HG03521 (cell line): ENCODE measurements around the gene RNASE2.
"Not testable (repeated sequence)": the region's sequence is repeated elsewhere in the genome, so short reads cannot be mapped to it uniquely, and the experiment has no call there.

Source experiments
- ATAC-seq: cut with Tn5 transposase; IDR thresholded peaks from one replicate; pipeline ENCODE4 v1.9.1; 2021; ENCODE audit warnings: mild to moderate bottlenecking, moderate library complexity; ENCODE audit not compliant: unreplicated experiment

Gene RNASE2

DNA sequence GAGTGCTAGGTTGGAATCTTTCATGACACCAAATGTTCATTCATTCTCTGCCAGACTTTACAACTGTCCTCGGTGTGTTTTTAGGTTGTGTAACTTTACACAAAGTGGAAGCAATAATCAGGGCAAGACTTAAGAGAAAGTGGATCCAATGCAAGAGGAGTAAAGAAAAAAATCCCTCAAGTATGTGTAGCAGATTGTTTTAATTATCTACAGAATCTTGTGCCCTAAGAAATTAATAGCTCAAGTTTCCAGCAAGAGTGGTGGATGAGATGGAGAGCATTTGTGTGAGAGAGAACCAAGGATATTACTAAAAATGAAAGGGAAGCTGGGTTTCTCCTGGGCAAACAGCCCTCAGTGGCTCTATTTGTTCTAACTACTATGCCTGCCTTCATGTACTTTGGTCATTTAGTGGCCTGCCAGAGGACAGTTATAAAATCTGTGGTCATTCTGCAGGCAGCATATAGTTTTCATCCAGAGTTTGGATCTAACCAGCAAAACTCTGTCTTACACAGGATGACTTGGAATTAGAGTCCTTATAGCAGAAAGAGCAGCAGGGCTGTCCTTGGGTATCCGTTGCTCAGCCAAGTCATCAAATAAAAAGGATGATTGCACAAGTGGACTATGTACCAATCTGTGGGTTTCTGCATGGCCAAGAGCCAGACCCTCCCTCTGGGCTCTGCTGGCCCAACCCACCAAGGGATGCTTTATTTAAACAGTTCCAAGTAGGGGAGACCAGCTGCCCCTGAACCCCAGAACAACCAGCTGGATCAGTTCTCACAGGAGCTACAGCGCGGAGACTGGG, at the start of gene RNASE2:
RNASE2 (plus strand) TSS at position 752 of the 802 bp plus-strand sequence. CDS start 285 bp downstream, outside the sequence.
- ATAC-seq = not testable (repeated sequence)

DNA sequence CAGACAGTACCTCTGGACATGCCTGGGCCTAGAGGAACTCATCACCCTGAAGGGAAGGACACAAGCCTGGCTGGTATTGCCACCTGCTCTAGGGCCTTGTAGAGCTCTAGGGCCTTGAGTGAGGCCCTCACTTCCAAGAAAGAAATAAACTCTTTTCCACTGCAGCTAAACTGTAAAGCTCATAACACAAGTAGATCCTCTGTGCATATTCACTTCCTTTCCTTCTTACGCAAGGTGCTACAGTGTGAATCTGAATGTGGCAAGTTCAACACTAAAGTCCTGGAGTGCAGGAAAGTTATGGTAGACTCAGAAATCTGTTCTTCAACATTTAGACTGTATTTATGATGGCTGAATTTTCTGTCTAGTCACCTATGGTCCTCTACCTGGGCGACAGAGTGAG, 49.6 kb upstream of the RNASE2 start:
- ATAC-seq = no peak

DNA sequence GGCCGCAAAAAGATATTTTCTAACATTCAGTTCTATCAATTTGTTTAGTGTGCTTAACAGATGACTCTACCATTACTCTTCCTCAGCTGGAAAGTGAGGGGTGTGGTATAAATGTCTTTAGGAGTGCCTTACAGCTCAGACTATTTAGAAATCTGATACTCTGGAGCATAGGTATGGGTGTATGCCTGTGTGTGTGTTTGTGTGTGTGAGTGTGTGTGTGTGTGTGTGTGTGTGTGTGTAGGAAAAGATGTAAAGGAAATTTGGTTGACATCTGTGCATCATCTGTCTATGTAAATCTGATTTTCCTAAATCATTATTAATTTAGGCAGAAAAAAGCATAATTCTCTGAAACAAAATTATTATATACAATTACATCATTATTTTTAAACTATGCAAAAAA, 48.1 kb upstream of the RNASE2 start:
- ATAC-seq = no peak

DNA sequence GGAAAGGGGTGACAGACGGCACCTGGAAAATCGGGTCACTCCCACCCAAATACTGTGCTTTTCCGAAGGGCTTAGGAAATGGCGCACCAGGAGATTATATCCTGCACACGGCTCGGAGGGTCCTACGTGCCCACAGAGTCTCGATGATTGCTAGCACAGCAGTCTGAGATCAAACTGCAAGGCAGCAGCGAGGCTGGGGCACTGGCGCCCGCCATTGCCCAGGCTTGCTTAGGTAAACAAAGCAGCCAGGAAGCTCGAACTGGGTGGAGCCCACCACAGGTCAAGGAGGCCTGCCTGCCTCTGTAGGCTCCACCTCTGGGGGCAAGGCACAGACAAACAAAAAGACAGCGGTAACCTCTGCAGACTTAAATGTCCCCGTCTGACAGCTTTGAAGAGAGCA, 44.5 kb upstream of the RNASE2 start:
- not testable (repeated sequence) for ATAC-seq

DNA sequence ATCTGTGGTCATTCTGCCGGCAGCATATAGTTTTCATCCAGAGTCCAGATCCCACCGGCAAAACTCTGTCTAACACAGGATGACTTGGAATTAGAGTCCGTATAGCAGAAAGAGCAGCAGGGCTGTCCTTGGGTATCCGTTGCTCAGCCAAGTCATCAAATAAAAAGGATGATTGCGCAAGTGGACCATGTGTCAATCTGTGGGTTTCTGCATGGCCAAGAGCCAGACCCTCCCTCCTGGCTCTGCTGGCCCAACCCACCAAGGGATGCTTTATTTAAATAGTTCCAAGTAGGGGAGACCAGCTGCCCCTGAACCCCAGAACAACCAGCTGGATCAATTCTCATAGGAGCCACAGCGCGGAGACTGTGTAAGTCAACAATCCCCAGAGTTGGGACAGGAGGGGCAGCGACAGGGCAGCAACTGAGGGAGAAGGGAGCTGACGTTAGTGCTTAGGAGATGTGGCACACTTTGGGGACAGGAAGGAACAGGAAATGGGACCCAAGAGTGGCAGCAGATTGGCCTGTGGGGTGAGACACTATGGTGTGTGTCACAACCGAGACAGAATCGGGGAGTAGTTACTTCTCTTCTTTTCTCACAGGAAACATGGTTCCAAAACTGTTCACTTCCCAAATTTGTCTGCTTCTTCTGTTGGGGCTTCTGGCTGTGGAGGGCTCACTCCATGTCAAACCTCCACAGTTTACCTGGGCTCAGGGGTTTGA, 36.1 kb upstream of the RNASE2 start:
- not testable (repeated sequence) for ATAC-seq

DNA sequence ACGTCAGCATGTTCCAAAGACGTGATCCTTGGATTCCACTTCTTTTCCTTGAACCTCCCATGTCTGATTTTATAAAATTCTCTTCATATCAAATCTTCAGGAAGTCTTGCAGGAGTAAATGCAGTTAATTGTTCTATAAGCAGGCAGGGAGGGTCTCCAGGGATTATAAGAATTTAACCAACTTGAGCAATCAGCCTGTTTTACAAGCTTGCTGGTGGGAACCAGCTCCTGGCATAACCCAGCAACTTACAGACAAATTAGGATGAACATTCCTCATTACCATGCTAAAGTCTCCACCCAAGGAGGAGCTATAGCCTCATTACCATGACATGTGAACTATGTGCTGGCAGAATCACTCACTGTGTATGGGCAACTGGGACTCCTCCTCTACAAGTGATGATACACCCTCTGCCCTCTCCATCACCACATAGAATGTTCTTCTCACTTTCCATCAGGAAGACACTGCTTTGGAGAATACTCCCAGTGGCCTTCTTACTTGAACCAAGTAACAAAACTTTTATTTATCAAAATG, 31.5 kb upstream of the RNASE2 start:
- not testable (repeated sequence) for ATAC-seq

DNA sequence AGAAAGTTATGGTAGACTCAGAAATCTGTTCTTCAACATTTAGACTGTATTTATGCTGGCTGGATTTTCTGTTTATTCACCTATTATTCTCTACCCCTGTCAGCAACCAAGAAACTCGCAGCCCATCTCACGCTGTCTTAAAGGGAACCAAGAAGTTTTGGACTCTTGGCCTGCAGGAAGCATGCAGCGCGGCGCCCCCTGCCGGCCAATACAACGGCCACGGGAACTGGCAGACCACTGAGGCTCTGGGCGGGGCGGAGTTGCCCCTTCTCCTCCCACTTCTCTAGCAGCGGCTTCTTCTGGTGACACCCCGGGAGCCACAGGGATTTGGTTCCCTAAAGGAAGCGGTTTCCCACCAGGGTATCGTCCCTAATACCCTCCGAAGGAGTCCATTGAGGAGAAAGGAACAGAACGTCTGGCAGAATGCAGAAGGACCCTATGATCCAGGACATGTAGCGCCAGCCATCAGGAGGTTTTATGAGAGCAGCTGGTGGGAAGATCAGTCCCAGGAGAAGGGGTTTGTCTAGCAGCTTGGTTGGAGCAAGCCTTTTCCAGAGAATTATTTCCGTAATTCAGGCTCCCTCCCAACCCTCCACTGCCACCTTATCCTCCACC, 21.0 kb upstream of the RNASE2 start:
- ATAC-seq = no peak

DNA sequence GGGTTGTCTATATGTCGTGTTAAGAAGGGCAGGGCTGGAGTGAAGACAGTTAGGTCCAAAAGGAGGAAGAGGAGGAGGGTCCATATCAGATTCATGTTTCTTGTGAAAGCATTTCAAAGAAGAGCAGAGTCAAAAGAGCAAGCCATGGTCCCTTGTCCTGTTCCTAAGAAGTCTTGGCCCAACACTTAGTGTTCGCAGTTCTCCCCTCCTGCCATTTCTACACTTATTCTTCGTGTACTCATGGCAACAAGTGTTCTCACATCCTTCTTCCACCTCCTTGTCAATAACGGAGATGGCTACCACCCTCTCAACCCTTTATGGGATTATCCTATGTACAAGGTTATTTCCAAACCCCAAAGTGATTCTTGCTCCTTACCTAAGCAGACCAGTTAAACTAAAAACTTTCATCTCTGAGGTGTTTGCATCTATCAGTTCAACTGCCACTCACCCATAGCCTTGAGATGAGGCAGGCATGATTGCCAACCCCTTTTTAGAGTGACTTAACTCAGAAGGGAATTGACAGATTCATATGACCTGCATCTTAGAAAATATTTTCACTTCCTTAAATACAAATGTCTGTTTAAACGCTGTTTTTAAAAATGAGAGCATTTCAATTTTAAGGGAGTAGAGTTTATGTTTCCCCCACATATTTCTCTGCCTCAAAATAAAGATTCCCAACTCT, 19.8 kb upstream of the RNASE2 start:
- ATAC-seq = no peak

DNA sequence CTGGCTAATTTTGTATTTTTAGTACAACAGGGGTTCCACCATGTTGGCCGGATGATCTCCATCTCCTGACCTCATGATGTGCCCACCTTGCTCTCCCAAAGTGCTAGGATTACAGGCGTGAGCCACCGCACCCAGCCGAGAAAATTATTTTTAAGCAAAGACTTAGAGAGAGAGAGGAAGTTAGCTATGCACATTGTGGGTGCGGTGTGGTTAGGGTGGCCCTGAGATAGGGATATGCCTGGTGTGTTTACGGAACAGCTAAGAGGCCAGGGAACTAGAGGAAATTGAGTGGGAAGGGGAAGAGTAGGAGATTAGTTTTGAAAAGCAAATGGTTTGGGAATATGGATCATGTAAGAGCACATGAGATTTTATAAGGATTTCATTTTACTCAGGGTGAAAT, 10.1 kb upstream of the RNASE2 start:
- ATAC-seq = not testable (repeated sequence)

DNA sequence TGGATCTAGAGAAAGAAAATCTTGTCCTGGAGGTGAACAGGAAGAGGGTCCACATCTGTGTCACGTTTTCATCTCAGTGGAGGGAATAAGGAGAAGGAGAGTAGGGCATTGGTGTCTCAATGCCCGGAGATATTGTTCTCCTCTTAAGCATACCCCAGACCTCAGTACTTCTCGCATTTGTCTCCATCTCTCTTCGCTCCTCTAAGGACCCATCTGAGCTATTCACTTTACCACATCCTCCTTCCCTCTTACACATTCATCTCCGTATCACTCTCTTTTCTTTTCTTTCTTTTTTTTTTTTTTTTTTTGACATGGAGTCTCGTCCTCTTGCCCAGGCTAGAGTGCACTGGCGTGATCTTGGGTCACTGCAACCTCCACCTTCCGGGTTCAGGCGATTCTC, 8.6 kb upstream of the RNASE2 start:
- not testable (repeated sequence) for ATAC-seq

DNA sequence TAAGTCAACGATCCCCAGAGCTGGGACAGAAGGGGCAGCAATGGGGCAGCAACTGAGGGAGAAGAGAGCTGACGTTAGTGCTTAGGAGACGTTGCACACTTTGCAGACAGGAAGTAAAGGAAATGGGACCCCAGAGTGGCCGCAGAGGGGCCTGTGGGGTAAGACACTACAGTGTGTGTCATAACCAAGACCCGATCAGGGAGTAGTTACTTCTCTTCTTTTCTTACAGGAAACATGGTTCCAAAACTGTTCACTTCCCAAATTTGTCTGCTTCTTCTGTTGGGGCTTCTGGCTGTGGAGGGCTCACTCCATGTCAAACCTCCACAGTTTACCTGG, 219 bp downstream of the RNASE2 start:
- ATAC-seq = not testable (repeated sequence)

DNA sequence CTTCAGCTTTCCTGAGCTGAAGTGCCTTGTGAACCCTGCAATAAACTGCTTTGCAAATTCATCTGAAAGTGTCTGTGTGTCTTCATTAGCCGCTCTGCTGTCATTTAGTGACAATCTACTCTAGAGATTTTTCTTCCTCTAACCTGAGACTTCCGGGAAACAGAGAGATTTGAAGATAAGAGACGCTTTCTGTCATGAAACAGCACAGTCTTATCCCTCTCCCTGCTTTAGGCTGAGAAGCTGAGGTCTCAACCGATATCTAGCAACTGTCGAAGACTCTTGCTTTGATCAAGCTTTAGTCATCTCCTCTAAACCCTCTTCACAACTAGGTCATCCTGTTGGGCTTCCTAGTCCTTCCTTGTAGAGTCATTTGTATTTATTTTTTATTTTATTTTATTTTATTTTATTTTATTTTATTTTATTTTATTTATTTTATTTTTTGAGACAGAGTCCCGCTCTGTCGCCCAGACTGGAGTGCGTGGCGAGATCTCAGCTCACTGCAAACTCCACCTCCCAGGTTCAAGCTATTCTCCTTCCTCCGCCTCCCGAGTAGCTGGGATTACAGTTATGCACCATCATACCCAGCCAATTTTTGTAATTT, 1.2 kb downstream of the RNASE2 start:
- ATAC-seq = no peak

DNA sequence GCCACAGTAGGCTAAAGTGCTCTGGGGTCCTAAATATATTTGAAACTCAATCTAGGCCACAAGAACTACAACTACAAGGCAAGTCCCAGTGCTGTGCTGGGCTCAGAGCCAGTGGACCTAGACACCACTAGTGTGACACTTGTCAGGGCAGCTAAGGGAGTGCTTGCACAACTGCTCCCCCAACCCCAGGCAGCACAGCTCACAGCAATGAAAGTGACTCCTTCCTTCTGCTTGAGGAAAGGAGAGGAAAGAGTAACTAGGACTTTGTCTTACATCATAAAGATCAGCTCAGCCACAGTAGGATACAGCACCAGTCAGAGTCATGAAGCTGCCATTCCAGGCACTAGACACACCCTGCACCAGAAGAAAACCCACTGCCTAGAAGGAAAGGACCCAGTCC, 3.7 kb downstream of the RNASE2 start:
- ATAC-seq = not testable (repeated sequence)

DNA sequence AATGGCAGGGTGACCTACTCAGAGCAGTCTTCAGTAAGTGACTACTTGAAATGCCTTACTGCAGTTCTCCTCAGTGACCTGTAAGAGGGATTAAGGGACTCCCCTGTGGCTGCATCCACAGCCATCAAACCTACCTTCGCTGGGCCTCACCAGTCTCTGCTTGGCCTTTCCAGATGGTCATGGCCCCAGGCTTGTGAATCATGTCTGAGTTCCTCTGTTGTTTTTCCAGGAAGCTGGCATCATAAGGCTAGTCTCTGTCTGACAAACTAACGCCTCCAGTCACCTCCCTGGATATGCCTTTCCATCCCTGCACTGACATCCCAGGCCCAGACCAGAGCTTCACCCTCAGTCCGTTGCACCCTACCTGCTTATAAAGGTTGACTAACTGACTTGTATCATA, 14.0 kb downstream of the RNASE2 start:
- ATAC-seq = no peak

DNA sequence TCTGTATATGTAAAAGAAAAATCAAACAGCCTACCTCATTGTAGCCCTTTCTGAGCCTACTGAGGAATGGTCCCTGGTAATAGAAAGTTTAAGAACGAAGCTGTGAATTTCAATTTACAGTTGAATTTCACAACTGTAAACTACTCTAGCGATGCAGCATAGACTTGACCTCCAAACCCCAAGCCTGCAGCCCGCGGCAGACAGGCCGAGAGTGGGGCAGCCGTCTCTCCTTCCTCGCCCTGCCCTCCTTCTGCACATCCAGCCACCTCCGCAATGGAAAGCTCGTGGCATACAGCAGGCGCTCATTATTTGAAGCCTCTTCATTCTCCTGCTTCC, 15.3 kb downstream of the RNASE2 start:
- peak; percentile 6 for ATAC-seq

DNA sequence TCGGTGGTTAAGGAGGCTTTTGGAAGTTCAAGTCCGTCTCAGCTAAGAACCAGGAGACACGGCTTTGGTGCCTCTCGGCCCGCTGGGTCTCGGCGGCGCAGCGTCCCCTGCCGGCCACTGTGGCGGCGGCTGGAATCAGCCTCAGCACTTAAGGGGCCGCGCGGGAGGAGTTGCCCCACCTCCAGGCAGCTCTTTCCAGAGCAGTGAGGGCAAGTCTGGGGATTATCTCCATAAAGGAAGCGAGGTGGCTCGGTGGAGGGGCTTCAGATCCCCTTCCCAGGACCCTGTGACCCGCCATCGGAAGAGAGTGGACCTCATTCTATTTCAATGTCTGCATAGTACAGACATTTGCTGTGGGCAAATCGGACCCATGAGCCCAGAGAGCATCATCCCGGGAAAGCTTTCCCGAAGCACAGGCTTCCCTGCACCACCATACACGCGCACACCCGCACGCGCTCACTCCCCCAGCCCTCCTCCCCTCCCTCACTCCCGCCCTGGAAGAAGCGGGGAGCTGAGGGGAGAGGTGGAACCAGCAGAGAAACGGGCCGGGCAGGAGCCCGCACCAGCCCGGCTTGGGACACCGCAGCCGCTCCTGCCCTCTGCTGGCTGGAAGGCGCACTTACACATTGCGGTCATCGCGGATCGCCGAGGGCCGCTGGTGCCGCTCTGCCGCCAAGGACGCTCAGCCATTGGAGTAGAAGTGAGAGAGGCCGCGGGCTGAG, 15.9 kb downstream of the RNASE2 start:
- ATAC-seq = peak; percentile 78

DNA sequence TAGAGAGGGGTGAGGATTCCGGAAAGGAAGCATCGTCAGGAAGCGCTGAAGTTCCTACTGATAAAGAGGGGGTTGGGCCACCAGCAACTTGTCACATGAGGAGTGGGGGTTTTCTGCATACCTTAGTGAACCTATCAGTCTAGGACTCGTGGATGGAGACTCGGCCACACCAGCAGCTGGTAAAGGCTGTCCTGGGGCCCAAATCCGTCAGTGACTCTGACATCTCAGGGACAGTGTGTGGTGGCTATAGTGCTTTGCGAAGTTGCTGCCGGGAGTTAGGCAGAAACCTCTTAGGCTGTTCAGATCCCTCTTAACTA, 16.4 kb downstream of the RNASE2 start:
- peak; percentile 27 for ATAC-seq

DNA sequence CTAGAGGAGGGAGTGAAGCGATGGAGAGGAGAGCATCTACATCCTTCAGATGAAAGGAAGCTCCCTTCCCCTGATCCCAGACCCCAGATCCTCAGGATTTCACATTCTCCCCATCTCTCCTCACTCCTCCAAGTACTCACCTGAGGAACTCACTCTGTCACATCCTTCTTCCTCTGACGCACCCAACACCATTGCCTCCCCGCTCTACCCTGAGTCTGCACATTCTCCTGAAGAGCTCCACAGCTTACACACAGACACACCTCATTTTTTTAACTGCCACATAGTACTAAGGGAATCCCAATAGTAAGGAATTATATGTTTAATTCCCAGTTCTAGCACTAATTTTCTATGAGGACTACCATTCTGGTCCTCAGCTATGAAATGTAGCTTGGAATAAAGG, 18.2 kb downstream of the RNASE2 start:
- ATAC-seq = no peak

DNA sequence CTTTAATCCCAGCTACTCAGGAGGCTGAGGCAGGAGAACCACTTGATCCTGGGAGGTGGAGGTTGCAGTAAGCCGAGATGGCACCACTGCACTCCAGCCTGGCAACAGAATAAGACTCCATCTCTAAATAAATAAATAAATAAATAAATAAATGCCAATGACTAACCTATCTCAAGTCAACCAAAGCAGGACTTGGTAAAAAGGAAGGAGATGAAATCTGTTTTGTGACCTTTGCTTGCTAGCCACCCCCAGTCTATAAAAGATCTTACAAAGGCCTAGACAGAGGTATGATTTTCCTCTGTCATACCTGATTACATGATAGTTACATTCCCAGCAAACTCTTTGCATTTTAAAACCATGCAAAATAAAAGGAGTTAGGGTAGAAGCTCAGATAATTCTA, 21.0 kb downstream of the RNASE2 start:
- no peak for ATAC-seq

DNA sequence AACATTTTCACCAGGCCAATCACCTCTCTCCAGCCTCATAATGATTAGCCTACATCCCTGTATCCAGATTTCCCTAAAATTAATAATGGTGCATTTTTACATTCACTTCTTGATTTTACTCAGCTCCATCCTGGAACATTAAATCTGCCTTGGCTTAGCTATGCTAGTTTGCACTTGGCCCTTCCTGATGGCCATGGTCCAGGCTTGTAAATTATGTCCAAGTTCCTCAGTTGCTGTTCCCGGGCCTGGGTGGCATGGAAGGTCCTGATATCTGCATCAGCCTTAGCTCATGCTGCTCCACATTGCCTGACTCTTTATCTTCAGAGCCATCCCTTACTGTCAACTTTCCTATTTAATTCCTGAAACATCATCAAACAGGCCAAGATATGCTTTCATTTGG, 23.4 kb downstream of the RNASE2 start:
- ATAC-seq = no peak
